Activated naive CD8-positive, alpha-beta T cell (primary cell): ENCODE data around the gene FAM13C.

Source experiments
- H3K27ac Mint-ChIP-seq: one replicate; pipeline ENCODE4 v1.8.0; 2021; ENCODE audit warnings: mixed read lengths
- H3K27me3 Mint-ChIP-seq: one replicate; pipeline ENCODE4 v1.8.0; 2021; ENCODE audit warnings: mixed read lengths
- H3K36me3 Mint-ChIP-seq: one replicate; pipeline ENCODE4 v1.8.0; 2021; ENCODE audit warnings: mixed read lengths
- H3K4me1 Mint-ChIP-seq: one replicate; pipeline ENCODE4 v1.8.0; 2021; ENCODE audit warnings: low read depth, mixed read lengths
- H3K4me3 Mint-ChIP-seq: one replicate; pipeline ENCODE4 v1.8.0; 2021; ENCODE audit warnings: mild to moderate bottlenecking, mixed read lengths
- H3K9me3 Mint-ChIP-seq: one replicate; pipeline ENCODE4 v1.8.0; 2021; ENCODE audit warnings: low read depth, mixed read lengths

Gene FAM13C

DNA sequence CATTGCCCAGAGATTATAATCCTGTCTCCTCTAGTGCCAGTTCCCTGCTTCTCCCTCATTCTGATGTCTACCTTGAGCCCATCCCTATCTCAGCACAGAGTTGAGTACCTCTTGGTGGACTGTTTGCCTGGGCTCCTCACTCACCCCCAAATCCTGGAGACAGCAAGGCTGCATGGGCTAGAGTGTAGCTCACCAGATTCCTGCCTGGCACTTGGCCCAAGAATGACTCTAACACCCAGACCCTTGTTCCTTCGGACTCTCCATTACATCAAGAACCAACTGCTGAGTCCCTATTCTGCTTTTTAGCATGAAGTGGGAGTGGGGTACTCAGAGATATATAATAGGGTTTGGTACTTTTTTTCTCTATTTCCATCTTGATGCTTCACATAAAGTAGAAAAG, 22.1 kb downstream of the FAM13C start:
- H3K36me3 Mint-ChIP-seq, result no peaks in the 10 kb centered on the region
- no peak overlapping the region for H3K4me3 Mint-ChIP-seq
- no peaks in the 10 kb centered on the region for H3K9me3 Mint-ChIP-seq
- H3K4me1 Mint-ChIP-seq, result no peaks in the 10 kb centered on the region
- no peaks in the 10 kb centered on the region for H3K27me3 Mint-ChIP-seq
- no peak overlapping the region for H3K27ac Mint-ChIP-seq

DNA sequence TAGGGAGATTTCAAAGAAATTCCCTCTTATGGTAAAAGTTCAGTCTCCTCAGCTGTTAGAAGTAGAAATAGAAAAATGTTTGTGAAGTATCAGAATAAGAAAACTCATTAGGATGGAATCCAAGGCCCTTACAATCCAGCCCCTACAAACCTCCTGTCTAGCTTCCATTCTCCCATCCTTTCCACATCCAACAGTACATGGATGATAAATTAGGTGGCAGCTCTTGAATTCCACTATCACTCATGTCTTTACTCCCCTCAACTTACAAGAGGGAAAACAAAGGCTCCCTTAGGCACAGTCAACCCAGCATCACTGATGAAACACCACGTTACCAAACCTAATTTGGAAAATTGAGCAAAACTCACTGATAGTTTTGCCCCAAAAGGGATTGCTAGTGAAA, 23.0 kb downstream of the FAM13C start:
- Mint-ChIP-seq H3K27me3 (no peaks in the 10 kb centered on the region), H3K4me1 (no peaks in the 10 kb centered on the region), H3K9me3 (no peaks in the 10 kb centered on the region), H3K27ac (no peak overlapping the region), H3K36me3 (no peaks in the 10 kb centered on the region), H3K4me3 (no peak overlapping the region)

DNA sequence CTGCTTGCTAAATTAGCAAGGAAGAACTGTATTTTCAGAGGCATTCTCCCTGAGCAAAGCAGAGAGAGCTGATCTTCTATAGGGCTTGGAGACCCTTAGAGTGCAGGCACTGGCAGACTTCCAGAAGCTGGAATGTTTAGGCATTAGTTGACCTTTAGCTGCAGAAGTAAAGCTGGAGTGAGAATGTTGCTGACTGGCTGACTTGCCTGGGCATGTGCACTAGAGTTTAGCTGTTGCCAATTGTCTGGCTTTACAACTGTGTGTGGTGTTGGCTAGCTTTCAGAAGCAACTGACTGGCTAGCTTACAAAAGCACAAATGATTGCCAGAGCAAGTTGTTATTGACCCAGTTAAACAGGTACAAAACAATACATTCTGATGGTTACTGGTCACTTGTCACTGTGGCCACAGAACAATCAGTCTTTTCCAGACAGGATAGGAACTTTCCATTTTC, 25.1 kb downstream of the FAM13C start:
- Mint-ChIP-seq H3K4me1 (no peaks in the 10 kb centered on the region), H3K27ac (no peak overlapping the region), H3K4me3 (no peak overlapping the region), H3K36me3 (no peaks in the 10 kb centered on the region), H3K27me3 (no peaks in the 10 kb centered on the region), H3K9me3 (no peaks in the 10 kb centered on the region)

GRCh38 chr10:59336632-59337031, 25.7 kb downstream of the FAM13C start:
- no peaks in the 10 kb centered on the region for H3K9me3 Mint-ChIP-seq
- no peak overlapping the region for H3K27ac Mint-ChIP-seq
- no peaks in the 10 kb centered on the region for H3K4me1 Mint-ChIP-seq
- H3K27me3 Mint-ChIP-seq, result no peaks in the 10 kb centered on the region
- H3K4me3 Mint-ChIP-seq, result no peak overlapping the region
- H3K36me3 Mint-ChIP-seq, result no peaks in the 10 kb centered on the region

DNA sequence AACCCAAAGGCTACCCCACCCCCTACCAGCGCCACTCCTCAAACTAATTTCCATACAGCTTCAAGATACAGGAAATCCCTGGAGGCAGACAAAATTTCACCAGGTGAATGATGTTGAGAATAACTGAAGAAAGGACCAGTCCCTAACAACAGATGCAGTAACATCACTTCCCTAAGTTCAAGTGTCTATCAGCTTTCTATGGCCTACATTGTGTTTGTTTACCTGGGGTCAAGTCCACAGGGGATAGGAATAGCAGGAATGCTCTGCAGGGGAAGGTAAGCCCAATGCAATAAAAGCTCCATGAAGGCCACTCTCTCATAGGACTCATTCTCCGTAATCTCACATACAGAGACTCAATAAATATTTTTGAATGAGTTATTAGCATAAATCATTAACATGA, 26.9 kb downstream of the FAM13C start:
- no peaks in the 10 kb centered on the region for H3K36me3 Mint-ChIP-seq
- H3K4me3 Mint-ChIP-seq, result no peak overlapping the region
- no peaks in the 10 kb centered on the region for H3K9me3 Mint-ChIP-seq
- H3K4me1 Mint-ChIP-seq, result no peaks in the 10 kb centered on the region
- no peak overlapping the region for H3K27ac Mint-ChIP-seq
- no peaks in the 10 kb centered on the region for H3K27me3 Mint-ChIP-seq

GRCh38 chr10:59333701-59334100, 28.6 kb downstream of the FAM13C start:
- no peaks in the 10 kb centered on the region for H3K36me3 Mint-ChIP-seq
- H3K4me3 Mint-ChIP-seq, result no peak overlapping the region
- H3K27ac Mint-ChIP-seq, result no peak overlapping the region
- H3K4me1 Mint-ChIP-seq, result no peaks in the 10 kb centered on the region
- no peaks in the 10 kb centered on the region for H3K27me3 Mint-ChIP-seq
- H3K9me3 Mint-ChIP-seq, result no peaks in the 10 kb centered on the region

- H3K9me3 Mint-ChIP-seq, result no peaks in the 10 kb centered on the region
Observed at GRCh38 chr10:59332581-59332980, 29.8 kb downstream of the FAM13C start.

GRCh38 chr10:59331661-59332060, 30.7 kb downstream of the FAM13C start:
- Mint-ChIP-seq H3K4me1 (no peaks in the 10 kb centered on the region), H3K27me3 (no peaks in the 10 kb centered on the region), H3K9me3 (no peaks in the 10 kb centered on the region), H3K27ac (no peak overlapping the region), H3K36me3 (no peaks in the 10 kb centered on the region), H3K4me3 (no peak overlapping the region)

More at GRCh38 chr10:59332581-59332980, 29.8 kb downstream of the FAM13C start:
- Mint-ChIP-seq H3K27me3 (no peaks in the 10 kb centered on the region), H3K36me3 (no peaks in the 10 kb centered on the region), H3K4me3 (no peak overlapping the region), H3K4me1 (no peaks in the 10 kb centered on the region), H3K27ac (no peak overlapping the region)

GRCh38 chr10:59325116-59325515, 37.2 kb downstream of the FAM13C start:
- Mint-ChIP-seq H3K36me3 (no peaks in the 10 kb centered on the region), H3K9me3 (no peaks in the 10 kb centered on the region), H3K4me3 (no peak overlapping the region), H3K27ac (no peak overlapping the region), H3K4me1 (no peaks in the 10 kb centered on the region), H3K27me3 (peaks cover 4% of the 10 kb centered on the region)

DNA sequence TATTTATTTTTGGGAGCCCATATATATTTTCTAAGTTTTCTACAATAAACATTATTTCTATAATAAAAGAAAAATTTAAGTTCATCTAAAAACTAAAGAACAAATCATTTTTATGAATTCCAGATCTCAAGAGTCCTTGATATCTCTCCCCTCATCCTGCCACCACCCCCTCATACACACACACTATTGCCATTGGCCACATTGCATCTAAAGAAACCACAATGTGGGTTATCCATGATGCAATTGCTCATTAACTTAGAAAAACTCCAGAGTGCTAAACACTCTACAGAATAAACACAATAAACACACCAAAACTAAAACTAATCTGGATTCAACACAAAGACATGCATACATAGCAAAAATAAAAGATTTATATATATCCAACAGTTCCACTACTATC, 37.8 kb downstream of the FAM13C start:
- peak overlapping the region; percentile 37 for H3K27ac Mint-ChIP-seq
- no peaks in the 10 kb centered on the region for H3K36me3 Mint-ChIP-seq
- peaks cover 4% of the 10 kb centered on the region for H3K27me3 Mint-ChIP-seq
- H3K4me1 Mint-ChIP-seq, result no peaks in the 10 kb centered on the region
- H3K4me3 Mint-ChIP-seq, result no peak overlapping the region
- no peaks in the 10 kb centered on the region for H3K9me3 Mint-ChIP-seq

DNA sequence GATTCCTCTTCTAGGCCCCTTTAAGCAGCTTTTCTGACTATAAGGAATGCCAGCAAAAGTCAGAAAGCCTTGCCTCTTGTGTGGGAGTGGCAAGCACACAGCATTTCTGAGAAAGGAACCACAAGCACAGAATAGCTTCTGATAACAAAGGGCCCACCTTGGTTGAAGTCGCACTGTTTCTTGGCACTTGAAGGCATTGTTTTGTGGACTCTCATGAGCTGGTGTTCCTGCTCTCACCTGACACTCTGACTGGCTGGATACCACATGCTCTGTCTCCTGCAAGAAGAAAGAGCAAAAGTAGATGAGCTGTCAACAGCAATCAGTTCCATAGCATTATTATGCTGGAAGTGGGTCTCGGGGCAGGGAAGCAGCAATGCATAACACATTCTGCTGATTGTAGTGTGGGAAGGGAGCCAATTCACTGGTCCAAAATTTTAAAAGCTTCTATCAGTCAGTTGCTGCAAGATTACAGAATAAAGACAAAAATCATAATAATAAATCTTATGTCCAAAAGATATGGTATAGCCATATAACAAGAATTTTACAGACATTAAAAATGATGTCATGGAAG, 38.4 kb downstream of the FAM13C start:
- Mint-ChIP-seq H3K9me3 (no peaks in the 10 kb centered on the region), H3K4me1 (no peaks in the 10 kb centered on the region), H3K27me3 (peaks cover 4% of the 10 kb centered on the region), H3K27ac (no peak overlapping the region), H3K36me3 (no peaks in the 10 kb centered on the region), H3K4me3 (no peak overlapping the region)

DNA sequence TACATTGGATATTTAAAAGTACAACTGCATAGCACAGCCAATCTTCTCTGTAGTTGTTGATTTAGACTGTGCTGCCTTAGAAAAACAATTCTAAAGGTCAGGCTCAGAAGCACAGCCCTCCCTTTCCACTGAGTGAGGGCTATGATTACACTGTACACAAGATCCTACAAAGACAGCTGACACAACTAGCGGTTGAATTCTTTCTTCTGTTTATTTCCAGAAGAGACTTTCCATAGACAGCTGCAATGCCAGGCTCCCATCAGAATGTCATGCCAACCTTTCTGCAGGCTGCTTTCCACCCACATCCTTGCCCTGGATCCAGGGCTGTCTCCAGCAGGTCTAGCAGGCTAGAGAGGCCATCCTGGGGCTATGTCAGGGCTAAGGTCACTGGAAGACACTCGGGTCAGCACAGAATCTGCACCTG, 39.3 kb downstream of the FAM13C start:
- Mint-ChIP-seq H3K27me3 (peaks cover 4% of the 10 kb centered on the region), H3K9me3 (no peaks in the 10 kb centered on the region), H3K4me3 (no peak overlapping the region), H3K36me3 (no peaks in the 10 kb centered on the region), H3K4me1 (no peaks in the 10 kb centered on the region), H3K27ac (no peak overlapping the region)

GRCh38 chr10:59322131-59322530, 40.2 kb downstream of the FAM13C start:
- H3K27ac Mint-ChIP-seq, result no peak overlapping the region
- H3K9me3 Mint-ChIP-seq, result no peaks in the 10 kb centered on the region
- peaks cover 4% of the 10 kb centered on the region for H3K27me3 Mint-ChIP-seq
- H3K4me1 Mint-ChIP-seq, result no peaks in the 10 kb centered on the region
- H3K36me3 Mint-ChIP-seq, result no peaks in the 10 kb centered on the region
- H3K4me3 Mint-ChIP-seq, result no peak overlapping the region

GRCh38 chr10:59320355-59320754, 42.0 kb downstream of the FAM13C start:
- no peaks in the 10 kb centered on the region for H3K36me3 Mint-ChIP-seq
- H3K4me1 Mint-ChIP-seq, result no peaks in the 10 kb centered on the region
- no peaks in the 10 kb centered on the region for H3K9me3 Mint-ChIP-seq
- no peak overlapping the region for H3K4me3 Mint-ChIP-seq
- H3K27me3 Mint-ChIP-seq, result peaks cover 4% of the 10 kb centered on the region
- H3K27ac Mint-ChIP-seq, result no peak overlapping the region

DNA sequence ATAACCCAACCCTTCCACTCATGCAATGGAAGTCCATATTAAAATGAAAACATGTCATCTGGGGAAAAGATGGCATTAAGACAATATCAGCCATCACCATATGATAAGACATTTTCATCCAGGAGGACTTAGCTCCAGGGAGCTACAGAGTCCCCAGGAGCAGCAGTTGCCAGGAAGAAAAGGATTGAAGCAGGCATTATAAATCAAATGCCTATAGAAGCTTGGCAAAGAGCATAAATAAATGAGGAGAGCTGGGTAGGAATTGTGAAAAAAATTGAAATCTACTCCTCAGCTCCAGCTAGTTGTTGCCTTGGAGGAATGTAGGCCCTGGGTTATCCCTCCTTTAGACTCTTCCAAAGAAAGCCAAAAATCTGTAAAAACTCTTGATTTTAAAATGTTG, 42.5 kb downstream of the FAM13C start:
- Mint-ChIP-seq H3K4me1 (no peaks in the 10 kb centered on the region), H3K4me3 (no peak overlapping the region), H3K27ac (no peak overlapping the region), H3K27me3 (peaks cover 4% of the 10 kb centered on the region), H3K9me3 (no peaks in the 10 kb centered on the region), H3K36me3 (no peaks in the 10 kb centered on the region)

- no peaks in the 10 kb centered on the region for H3K36me3 Mint-ChIP-seq
- H3K27ac Mint-ChIP-seq, result no peak overlapping the region
- H3K4me3 Mint-ChIP-seq, result no peak overlapping the region
- no peaks in the 10 kb centered on the region for H3K9me3 Mint-ChIP-seq
- peaks cover 2% of the 10 kb centered on the region for H3K27me3 Mint-ChIP-seq
- H3K4me1 Mint-ChIP-seq, result no peaks in the 10 kb centered on the region
Observed at GRCh38 chr10:59317066-59317465, 45.3 kb downstream of the FAM13C start.
